CD4-positive, alpha-beta T cell (primary cell): ENCODE results near the gene MAPK4. TPM values are rescaled to one million over a fixed set of nuclear protein-coding genes. Genes with fewer than 3 reads are reported as not detected.

Experiments used
- ATAC-seq: fragments of 200-7000 bp; cut with Tn5 transposase; one replicate; pipeline ENCODE4 v1.10.0; 2022; ENCODE audit warnings: mild to moderate bottlenecking; ENCODE audit not compliant: poor library complexity
- CTCF ChIA-PET: fragments of 350-600 bp; sonication (Branson Sonifier 250); formaldehyde crosslinking; loops from one replicate; lab custom pipeline; 2021; ENCODE audit warnings: antibody characterized with exemption, inconsistent platforms; lab: Charles Lee
- POLR2A ChIA-PET: fragments of 350-600 bp; sonication (Branson Sonifier 250); formaldehyde crosslinking; loops from one replicate; lab custom pipeline; 2021; ENCODE audit warnings: antibody characterized with exemption, inconsistent platforms; lab: Charles Lee
- DNase-seq, 14 experiments: peaks; one replicate each; pipeline ENCODE4 v3.0.0-alpha.2; 2013 to 2020; ENCODE audit warnings: mixed read lengths in 2 of 14
- H3K27ac ChIP-seq, 2 donors: one replicate each; pipeline versions ENCODE4 v1.5.1 to v1.7.0; 2013; ENCODE audit warnings: low read length in 2 of 2, low read depth in 1 of 2, mild to moderate bottlenecking in 1 of 2
- H3K27me3 ChIP-seq, 2 experiments: 1 replicate in 1 of 2; 2 replicates in 1 of 2; pipeline versions ENCODE4 v1.6.1 to v1.7.0; 2013; ENCODE audit warnings: low read length in 2 of 2, control low read depth in 1 of 2, mild to moderate bottlenecking in 1 of 2, moderate library complexity in 1 of 2; ENCODE audit not compliant: insufficient read depth in 2 of 2, control insufficient read depth in 1 of 2
- H3K36me3 ChIP-seq: one replicate; pipeline ENCODE4 v1.6.1; 2013; ENCODE audit warnings: low read length, control low read depth; ENCODE audit not compliant: insufficient read depth
- H3K4me1 ChIP-seq: one replicate; pipeline ENCODE4 v1.6.1; 2013; ENCODE audit warnings: low read length, control low read depth; ENCODE audit not compliant: insufficient read depth
- H3K4me3 ChIP-seq: one replicate; pipeline ENCODE4 v1.5.1; 2013; ENCODE audit warnings: mild to moderate bottlenecking, low read length, moderate library complexity
- H3K9me3 ChIP-seq, 2 experiments: 1 replicate in 1 of 2; 2 replicates in 1 of 2; pipeline versions ENCODE4 v1.6.1 to v1.7.0; 2013; ENCODE audit warnings: low read length in 2 of 2, mild to moderate bottlenecking in 2 of 2, control low read depth in 1 of 2, moderate library complexity in 1 of 2; ENCODE audit not compliant: control insufficient read depth in 1 of 2, insufficient read depth in 1 of 2
- H3K27ac Mint-ChIP-seq: one replicate; pipeline ENCODE4 v1.8.0; 2020; ENCODE audit warnings: mixed read lengths
- H3K27me3 Mint-ChIP-seq: one replicate; pipeline ENCODE4 v1.8.0; 2021; ENCODE audit warnings: mixed read lengths
- H3K36me3 Mint-ChIP-seq: one replicate; pipeline ENCODE4 v1.8.0; 2021; ENCODE audit warnings: low read depth, mixed read lengths
- H3K4me1 Mint-ChIP-seq: one replicate; pipeline ENCODE4 v1.8.0; 2021; ENCODE audit warnings: low read depth, mixed read lengths
- H3K4me3 Mint-ChIP-seq: one replicate; pipeline ENCODE4 v1.8.0; 2020; ENCODE audit warnings: mild to moderate bottlenecking, mixed read lengths
- H3K9me3 Mint-ChIP-seq: one replicate; pipeline ENCODE4 v1.8.0; 2020; ENCODE audit warnings: mixed read lengths
- intact Hi-C, 2 experiments: fragments of 100-400 bp; cut with DNase I in 1 of 2; cut with micrococcal nuclease in 1 of 2; formaldehyde crosslinking; loops; one replicate each; pipeline versions ENCODE4 v1.15.1 to v1.9.0; 2023 to 2025; cut with DNase I, micrococcal nuclease
- total RNA-seq, 174 experiments: library from RNA in 2 of 174; stranded (reverse) in 2 of 174; gene quantifications; one replicate each; pipeline ENCODE4 v1.2.3 and lab custom pipeline; 2021 to 2026
- TF ChIP-seq, protein P1 (sequence below): fragments of 200-600 bp; IDR thresholded peaks from one replicate; pipeline ENCODE4 v1.8.0; 2022; ENCODE audit warnings: antibody characterized with exemption, mild to moderate bottlenecking

Gene MAPK4
- total RNA-seq, 2 experiments from 2014 or later: not detected

DNA sequence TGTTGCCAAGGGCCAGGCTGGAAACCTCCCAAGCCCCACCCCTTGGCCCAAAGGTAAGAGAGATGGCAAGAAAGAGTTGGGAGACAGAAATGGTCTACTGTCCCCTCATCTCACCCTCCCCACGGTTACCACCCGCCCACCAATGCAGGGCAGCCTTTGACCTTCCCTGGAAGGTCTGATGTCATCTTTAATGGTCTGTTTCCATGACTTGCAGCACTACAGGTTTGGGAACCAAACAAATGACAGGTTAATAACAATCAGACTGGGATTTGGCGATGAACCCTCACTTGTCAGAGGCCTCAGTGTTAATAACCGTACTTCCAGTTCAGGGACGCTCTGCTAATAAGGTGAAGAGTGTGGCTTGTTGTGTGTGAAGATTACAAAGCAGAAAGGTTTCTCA lies 189.5 kb downstream of the MAPK4 start:
- ATAC-seq (no peak), DNase-seq (no peak)
- H3K27ac ChIP-seq: no peak overlapping the region
- no peak overlapping the region for H3K4me3 ChIP-seq
- peaks cover 2% of the 10 kb centered on the region for H3K9me3 Mint-ChIP-seq
- no peak overlapping the region for H3K4me3 Mint-ChIP-seq
- TF ChIP-seq, protein P1, sequence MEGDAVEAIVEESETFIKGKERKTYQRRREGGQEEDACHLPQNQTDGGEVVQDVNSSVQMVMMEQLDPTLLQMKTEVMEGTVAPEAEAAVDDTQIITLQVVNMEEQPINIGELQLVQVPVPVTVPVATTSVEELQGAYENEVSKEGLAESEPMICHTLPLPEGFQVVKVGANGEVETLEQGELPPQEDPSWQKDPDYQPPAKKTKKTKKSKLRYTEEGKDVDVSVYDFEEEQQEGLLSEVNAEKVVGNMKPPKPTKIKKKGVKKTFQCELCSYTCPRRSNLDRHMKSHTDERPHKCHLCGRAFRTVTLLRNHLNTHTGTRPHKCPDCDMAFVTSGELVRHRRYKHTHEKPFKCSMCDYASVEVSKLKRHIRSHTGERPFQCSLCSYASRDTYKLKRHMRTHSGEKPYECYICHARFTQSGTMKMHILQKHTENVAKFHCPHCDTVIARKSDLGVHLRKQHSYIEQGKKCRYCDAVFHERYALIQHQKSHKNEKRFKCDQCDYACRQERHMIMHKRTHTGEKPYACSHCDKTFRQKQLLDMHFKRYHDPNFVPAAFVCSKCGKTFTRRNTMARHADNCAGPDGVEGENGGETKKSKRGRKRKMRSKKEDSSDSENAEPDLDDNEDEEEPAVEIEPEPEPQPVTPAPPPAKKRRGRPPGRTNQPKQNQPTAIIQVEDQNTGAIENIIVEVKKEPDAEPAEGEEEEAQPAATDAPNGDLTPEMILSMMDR: no peak
- H3K36me3 Mint-ChIP-seq: no peaks in the 10 kb centered on the region
- H3K27me3 Mint-ChIP-seq: peaks cover 45% of the 10 kb centered on the region
- peaks cover 0 to 7% of the 10 kb centered on the region in 2 experiments for H3K9me3 ChIP-seq
- H3K27me3 ChIP-seq: peaks cover 13 to 17% of the 10 kb centered on the region in 2 experiments
- no peak overlapping the region for H3K27ac Mint-ChIP-seq
- intact Hi-C loops: no loop called here
- POLR2A ChIA-PET: no interaction called here
- no peaks in the 10 kb centered on the region for H3K4me1 ChIP-seq
- H3K36me3 ChIP-seq: no peaks in the 10 kb centered on the region
- no peaks in the 10 kb centered on the region for H3K4me1 Mint-ChIP-seq
- CTCF ChIA-PET: no interaction called here

DNA sequence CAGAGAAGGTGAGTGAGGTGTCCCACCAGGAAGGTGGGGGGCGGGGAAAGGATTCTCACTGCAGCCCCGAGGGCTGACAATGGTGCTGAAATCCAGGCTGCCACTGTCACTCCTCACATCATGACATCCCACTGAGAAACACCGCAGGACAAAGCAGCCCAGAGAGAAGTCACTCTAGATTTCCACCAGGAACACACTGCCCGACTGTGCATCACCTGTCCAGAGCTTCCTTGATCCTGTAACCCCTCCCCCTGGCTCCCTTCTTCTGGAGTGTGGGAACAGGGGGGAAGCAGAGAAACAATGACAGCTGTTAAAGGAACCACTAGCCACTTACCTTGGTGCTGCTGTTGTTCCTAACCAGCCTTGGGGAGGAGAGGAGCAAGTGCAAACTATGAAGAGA lies 190.1 kb downstream of the MAPK4 start:
- no peak for ATAC-seq
- H3K4me3 ChIP-seq: no peak overlapping the region
- intact Hi-C loops: no loop called here
- ChIA-PET CTCF (no interaction called here), POLR2A (no interaction called here)
- Mint-ChIP-seq H3K4me1 (no peaks in the 10 kb centered on the region), H3K27me3 (peaks cover 49% of the 10 kb centered on the region), H3K4me3 (no peak overlapping the region), H3K36me3 (no peaks in the 10 kb centered on the region), H3K27ac (no peak overlapping the region), H3K9me3 (peaks cover 2% of the 10 kb centered on the region)
- H3K27ac ChIP-seq: no peak overlapping the region
- no peak for DNase-seq
- no peaks in the 10 kb centered on the region for H3K36me3 ChIP-seq
- no peaks in the 10 kb centered on the region for H3K4me1 ChIP-seq
- TF ChIP-seq, protein P1: no peak
- peaks cover 13 to 17% of the 10 kb centered on the region in 2 experiments for H3K27me3 ChIP-seq
- H3K9me3 ChIP-seq: peaks cover 0 to 7% of the 10 kb centered on the region in 2 experiments

DNA sequence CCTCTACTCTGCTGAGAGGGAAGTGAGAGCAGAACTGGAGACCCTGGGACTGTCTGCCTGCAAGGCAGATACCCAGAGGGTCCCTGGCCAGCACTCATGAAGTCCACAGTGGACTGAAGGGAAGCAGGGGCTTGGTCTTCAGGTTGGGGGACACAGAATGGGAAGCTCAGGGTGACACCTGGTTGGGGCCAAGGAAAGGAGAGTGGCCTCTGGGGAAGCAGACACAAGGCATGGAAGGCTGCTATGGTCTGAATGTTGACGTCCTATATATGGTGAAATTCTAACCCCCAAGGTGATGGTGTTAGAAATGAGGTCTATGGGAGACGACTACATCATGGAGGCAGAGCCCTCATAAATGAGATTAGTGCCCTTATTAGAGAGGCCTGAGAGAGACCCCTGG lies 190.7 kb downstream of the MAPK4 start:
- CTCF ChIA-PET: no interaction called here

More for the DNA sequence above, 190.7 kb downstream of the MAPK4 start:
- Mint-ChIP-seq H3K27me3 (peaks cover 51% of the 10 kb centered on the region), H3K27ac (no peak overlapping the region), H3K36me3 (no peaks in the 10 kb centered on the region), H3K4me1 (no peaks in the 10 kb centered on the region), H3K4me3 (no peak overlapping the region), H3K9me3 (peaks cover 2% of the 10 kb centered on the region)
- TF ChIP-seq, protein P1: no peak
- H3K36me3 ChIP-seq: no peaks in the 10 kb centered on the region
- intact Hi-C loops: no loop called here
- H3K27me3 ChIP-seq: peaks cover 13 to 17% of the 10 kb centered on the region in 2 experiments
- no peaks in the 10 kb centered on the region for H3K4me1 ChIP-seq
- peaks cover 0 to 7% of the 10 kb centered on the region in 2 experiments for H3K9me3 ChIP-seq
- H3K27ac ChIP-seq: no peak overlapping the region
- ATAC-seq: no peak
- no peak overlapping the region for H3K4me3 ChIP-seq
- no peak for DNase-seq
- POLR2A ChIA-PET: no interaction called here
